Measurements from ENCODE around the gene TSFM.

The TSFM gene

DNA sequence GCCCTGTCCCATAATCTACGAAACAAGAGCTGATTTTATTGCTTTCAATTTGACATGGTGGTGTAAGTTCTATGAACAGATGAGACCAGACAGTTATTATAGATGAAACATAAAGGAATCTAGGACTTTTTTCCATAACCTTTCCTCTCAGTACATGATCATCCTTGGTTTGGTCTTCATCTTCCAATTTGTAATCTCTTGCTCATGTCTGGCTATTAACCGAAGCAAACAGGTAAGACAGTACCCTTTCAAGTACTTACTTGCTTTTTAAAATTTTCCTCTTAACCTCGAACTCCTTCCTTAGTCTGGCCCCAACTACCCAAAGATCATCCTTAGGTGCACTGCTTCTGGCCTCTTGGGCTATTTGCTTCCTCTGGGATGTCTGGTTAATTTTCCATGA lies 36.6 kb upstream of the TSFM start:
- no peak for DNase-seq (ENCODE audit: low read depth)

- DNase-seq (ENCODE audit: low read depth) = no peak
Observed at GRCh38 chr12:57749061-57749460, 33.5 kb upstream of the TSFM start.

DNA sequence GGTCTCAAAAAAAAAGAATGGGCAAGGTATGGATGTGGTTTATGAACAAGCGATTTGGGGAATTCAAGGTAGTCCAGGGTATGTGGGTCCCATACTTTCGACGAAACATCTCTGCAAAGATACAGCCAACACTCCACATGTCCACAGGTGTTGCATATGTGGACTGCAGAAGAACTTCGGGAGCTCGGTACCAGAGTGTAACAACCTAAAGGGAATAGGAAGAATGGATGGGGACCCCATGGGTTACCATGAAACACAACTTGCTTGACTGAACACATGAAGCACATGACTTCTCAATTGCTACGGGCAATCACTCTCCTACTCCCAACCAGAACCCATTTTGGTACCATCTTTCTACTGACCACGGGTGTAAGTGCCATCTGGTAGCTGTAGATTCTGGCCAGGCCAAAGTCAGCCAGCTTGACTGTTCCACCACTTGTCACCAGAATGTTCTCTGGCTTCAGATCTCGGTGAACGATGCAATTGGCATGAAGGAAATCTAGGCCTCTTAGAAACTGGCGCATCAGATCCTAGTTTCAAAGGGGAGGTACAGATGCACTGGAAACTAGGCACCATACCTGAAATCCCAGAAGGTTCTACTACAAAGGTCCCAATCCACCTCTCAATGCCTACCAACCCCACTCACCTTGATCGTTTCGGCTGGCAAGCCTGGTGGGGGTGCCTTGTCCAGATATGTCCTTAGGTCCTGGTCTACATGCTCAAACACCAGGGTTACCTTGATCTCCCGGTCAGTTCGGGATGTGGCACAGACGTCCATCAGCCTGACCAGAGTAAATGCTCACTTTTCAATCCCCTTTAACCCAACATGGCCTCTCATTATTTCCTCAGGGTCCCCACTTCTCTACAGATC lies 31.8 kb upstream of the TSFM start:
- DNase-seq (ENCODE audit: low read depth) = no peak

DNA sequence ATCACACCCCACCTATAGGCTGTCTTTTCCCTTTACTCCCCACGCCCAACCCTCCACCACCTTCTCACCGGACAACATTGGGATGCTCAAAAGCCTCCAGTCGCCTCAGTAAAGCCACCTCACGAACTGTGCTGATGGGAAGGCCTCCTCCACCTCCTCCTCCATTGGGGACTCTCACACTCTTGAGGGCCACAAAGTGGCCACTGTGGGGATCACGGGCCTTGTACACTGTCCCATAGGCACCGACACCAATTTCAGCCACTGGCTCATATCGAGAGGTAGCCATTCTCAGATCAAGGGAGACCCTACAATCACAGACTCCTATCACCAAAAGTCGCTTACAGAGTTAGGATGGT lies 31.2 kb upstream of the TSFM start:
- DNase-seq (ENCODE audit: low read depth) = no peak

- peak; percentile 94 for DNase-seq (ENCODE audit: low read depth)
Observed at GRCh38 chr12:57751788-57752667, 30.6 kb upstream of the TSFM start, which contains the start of gene CDK4. Gene CDK4, minus strand, starts transcription at chr12:57752310. Its CDS starts 593 bp downstream, at chr12:57751717.

- DNase-seq (ENCODE audit: low read depth) = no peak
Observed at GRCh38 chr12:57752668-57753000, 30.0 kb upstream of the TSFM start.

GRCh38 chr12:57753756-57754337 lies 28.7 kb upstream of the TSFM start:
- DNase-seq (ENCODE audit: low read depth) = no peak

GRCh38 chr12:57754411-57755193 lies 28.0 kb upstream of the TSFM start, which contains the start of gene MARCHF9:
Gene MARCHF9, plus strand, starts transcription at chr12:57755103. Its CDS starts 426 bp downstream, at chr12:57755529.
- no peak for DNase-seq (ENCODE audit: low read depth)

DNA sequence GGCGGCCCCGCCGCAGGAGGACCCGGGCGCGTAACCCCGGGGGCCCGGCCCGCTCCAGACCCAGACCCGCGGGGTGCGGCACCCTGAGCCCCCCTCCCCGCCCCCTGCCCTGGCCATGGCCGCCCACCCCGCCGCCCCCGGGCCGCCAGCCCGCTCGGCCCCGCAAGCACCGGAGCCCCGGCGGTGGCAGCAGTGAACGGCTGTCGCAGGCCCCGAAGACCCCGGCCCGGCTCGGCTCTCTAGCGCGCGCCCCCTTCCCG lies 27.5 kb upstream of the TSFM start:
- DNase-seq (ENCODE audit: low read depth) = no peak

DNA sequence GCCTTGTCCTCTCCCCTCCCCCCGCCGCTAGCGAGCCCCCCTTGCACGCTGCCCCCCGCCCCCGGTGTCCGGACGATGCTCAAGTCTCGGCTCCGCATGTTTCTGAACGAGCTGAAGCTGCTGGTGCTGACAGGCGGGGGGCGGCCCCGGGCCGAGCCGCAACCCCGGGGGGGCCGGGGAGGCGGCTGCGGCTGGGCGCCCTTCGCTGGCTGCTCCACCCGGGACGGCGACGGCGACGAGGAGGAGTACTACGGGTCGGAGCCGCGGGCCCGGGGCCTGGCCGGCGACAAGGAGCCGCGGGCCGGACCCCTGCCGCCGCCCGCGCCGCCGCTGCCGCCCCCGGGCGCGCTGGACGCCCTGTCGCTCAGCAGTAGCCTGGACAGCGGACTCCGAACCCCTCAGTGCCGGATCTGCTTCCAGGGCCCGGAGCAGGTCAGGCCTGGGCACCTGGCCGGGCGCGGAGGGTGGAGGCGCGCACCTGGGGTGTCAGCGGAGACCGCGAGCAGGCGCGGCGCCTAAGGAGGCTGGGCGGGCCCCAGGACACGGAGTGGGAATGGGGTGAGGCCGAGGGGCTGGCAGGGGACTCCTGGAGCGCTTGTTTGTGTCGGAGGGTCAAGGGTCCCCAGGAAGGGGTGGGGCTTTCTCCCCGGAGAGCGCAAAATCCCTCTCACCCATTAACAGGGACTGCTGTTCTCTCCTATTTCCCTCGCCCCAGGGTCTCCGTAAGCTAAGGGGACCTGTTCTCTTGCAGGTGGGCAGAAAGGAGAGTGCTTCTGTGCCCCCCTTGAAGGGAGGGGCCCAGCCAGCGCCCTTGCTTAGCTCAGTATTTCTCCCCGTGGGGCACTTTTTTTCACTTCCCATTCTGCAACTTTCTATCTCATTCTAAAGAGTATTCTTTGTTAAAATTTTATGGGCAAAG lies 26.9 kb upstream of the TSFM start:
- DNase-seq (ENCODE audit: low read depth) = no peak

GRCh38 chr12:57756406-57757341 lies 25.9 kb upstream of the TSFM start:
- no peak for DNase-seq (ENCODE audit: low read depth)

DNA sequence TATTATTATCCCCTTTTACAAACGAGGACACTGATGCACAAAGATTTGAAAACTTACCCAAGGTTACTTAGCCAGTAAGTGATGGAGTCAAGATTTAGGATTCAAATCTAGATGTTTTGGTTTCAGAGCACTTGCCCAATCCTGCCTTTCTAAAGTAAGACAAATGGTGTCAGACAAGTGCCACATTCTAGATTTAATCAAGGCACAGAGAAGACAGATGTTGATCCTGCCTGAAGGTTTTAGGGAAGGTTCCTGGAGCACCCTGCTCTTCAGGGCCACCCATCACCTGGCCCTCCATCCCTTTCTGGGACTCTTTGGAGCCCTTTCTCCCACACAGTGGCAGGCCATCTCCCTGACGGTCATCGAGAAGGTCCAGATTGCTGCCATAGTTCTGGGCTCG lies 24.8 kb upstream of the TSFM start:
- DNase-seq (ENCODE audit: low read depth) = no peak

- DNase-seq (ENCODE audit: low read depth) = no peak
Observed at GRCh38 chr12:57758552-57759359, 23.8 kb upstream of the TSFM start.

DNA sequence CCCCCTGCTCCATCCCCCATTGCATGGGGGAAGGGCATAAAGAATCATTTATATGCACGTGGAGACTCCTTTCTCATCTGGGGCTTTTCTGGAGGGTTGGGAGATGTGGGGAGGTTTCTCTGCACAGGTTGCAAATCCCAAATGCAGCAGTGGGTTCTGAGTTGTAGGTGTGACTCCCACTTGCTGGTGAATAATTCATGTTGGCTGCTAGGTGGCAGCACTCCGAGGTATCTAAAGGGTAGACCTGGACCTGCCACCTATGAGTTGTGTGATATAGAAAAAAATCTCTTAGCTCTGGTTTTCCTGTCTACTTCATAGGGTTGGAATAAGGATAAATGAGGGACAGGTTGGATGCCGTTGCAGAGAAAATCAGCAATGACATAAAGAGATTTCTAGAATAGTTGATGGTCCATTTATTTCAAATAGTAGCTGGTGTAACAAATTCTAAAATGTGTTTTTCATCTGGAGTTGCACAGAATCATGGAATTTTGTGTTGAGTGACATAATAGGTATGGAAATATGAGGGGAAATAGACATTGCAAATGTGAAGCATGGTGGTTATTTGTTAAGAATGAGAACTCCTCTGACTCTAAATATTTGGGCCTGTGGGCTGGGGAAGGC lies 23.1 kb upstream of the TSFM start:
- no peak for DNase-seq (ENCODE audit: low read depth)

DNA sequence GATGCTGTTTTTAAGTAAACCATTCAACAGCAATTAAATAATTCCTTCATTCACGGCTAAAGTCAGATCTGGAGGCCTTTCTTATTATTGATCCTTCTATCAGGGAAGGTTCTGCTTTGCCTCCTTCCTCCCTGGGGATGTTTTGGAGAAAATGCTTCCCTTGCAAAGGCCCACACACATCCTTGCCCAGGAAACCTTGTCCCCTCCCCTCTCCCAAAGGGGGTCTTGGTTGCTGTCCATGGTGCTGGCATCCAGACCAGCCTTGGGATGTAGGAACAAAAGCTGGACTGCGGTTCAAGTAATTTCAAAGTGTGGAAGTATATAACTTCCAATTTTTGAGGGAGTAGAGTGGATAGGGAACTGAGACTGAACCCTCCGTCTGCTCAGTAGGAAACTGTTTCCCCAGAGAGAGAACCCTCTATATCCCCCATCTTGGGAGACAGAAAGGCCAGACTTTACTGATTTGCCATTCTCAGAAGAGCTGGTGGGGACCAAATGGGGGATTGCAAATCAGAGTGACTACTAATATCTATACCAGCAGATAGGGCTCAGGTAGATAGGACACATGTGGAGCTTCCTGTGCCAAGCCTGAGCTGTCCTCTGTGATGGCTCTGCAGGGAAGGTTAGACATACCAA lies 22.1 kb upstream of the TSFM start:
- no peak for DNase-seq (ENCODE audit: low read depth)

DNA sequence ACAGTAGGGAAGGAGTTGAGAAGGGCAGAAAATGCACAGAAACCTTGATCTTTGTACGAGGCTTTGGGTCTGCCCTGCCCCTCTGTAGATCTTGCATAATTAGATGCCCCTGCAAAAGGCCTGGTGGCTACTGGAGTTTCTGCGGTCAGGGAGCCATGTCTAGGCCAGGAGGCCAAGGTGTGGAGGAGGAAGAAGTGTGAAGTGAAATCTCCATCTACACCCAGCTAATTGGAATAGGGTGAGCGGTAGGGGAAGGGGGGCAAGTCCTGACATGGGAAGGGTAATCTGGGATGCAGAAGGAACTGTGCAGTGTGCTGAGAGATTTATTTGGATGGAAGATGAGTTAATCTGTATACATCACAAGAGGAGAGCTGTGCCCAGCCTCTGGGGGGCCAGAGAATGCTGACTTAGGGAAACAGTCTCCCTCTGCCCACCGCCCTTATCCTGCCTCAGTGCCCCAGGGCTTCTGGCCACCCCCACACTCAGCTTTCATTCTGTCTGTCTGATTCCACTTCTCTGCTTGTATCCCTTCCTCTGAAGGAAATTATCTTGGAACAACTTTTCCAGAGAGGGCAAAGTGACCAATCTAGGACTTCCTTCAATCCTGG lies 21.1 kb upstream of the TSFM start:
- DNase-seq (ENCODE audit: low read depth) = no peak

DNA sequence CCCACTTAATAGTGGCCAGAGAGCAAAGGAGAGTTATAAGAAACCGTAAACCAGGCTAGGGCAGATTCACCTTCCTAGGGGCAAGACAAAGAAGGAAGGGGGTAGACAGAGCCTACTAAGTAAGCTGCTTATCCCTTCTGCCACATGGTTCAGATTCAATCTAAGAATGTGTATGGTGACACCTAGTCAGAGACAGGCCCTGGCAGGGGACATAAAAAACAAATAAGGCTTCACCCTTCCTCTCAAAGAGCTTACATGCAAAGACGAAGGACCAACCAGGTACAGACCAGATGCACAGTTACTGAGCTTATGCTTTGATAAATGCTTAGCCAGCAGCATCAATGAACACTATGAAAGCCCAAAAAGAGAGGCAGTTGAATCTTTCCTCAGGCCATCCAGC lies 20.1 kb upstream of the TSFM start:
- no peak for DNase-seq (ENCODE audit: low read depth)
